Measurements from ENCODE around the gene TIMM17A. TPM values are rescaled to one million over a fixed set of nuclear protein-coding genes. Genes with fewer than 3 reads are reported as not detected.

The TIMM17A gene
- polyA plus RNA-seq, 3 donors, result 27.4 to 50.3 (median 45.4) TPM

GRCh38 chr1:201999625-202000238 is 44.4 kb downstream of the TIMM17A start:
- Mint-ChIP-seq H3K4me1 (no peaks in the 10 kb centered on the region), H3K36me3 (peaks cover 88 to 98% of the 10 kb centered on the region in 2 donors), H3K4me3 (no peak overlapping the region), H3K9me3 (peaks cover 0 to 2% (median 0%) of the 10 kb centered on the region in 7 donors), H3K27ac (no peak overlapping the region), H3K27me3 (ENCODE audit: low read depth in 3 of 3) (peaks cover 0 to 2% (median 1%) of the 10 kb centered on the region in 3 donors)
- TF ChIP-seq CTCF (IDR thresholded peaks at IDR 0.05), result peak; percentile 80
- Histone ChIP-seq H4K20me1 (ENCODE audit: insufficient read depth, low read length) (peaks cover 66% of the 10 kb centered on the region), H3K79me2 (ENCODE audit: insufficient read depth, low read length) (no peaks in the 10 kb centered on the region), H2AFZ (ENCODE audit: insufficient read depth, low read depth, low read length, poor library complexity, severe bottlenecking) (no peak overlapping the region), H3K9me3 (replicated peaks in 1 of 2; ENCODE audit: control insufficient read depth in 1 of 2, insufficient read depth in 1 of 2, low read length in 2 of 2) (no peaks in the 10 kb centered on the region), H3K9ac (ENCODE audit: insufficient read depth, low read length, poor library complexity, severe bottlenecking) (no peak overlapping the region), H3K27ac (ENCODE audit: low read depth in 1 of 2, low read length in 2 of 2) (no peak overlapping the region), H3K4me3 (replicated peaks in 1 of 3; ENCODE audit: low read depth in 2 of 3, low read length in 3 of 3) (no peak overlapping the region), H3K4me1 (ENCODE audit: control insufficient read depth in 1 of 2, insufficient read depth in 2 of 2, low read length in 2 of 2) (no peaks in the 10 kb centered on the region), H3K4me2 (replicated peaks; ENCODE audit: extremely low read depth, low read length, poor library complexity, severe bottlenecking) (no peak overlapping the region), H3K27me3 (ENCODE audit: control insufficient read depth in 2 of 2, insufficient read depth in 2 of 2, low read length in 2 of 2) (no peaks in the 10 kb centered on the region), H3K36me3 (replicated peaks in 1 of 2; ENCODE audit: control insufficient read depth in 1 of 2, insufficient read depth in 2 of 2, low read length in 2 of 2) (peaks cover 80 to 99% of the 10 kb centered on the region in 2 donors)
- intact Hi-C loops (cut with micrococcal nuclease), result loop anchor here in 1 of 2 donors (10.0 kb wide), 1 partner anchor 125 kb away; the partner anchor contains the start of gene GPR37L1
- peak; percentile 24 to 37 (median 35) for DNase-seq
- WGBS (ENCODE audit: insufficient coverage), result 82% methylated on average over 11 of the region's 16 CpGs

GRCh38 chr1:202002507-202002906 is 47.2 kb downstream of the TIMM17A start:
- H3K27me3 ChIP-seq (ENCODE audit: control insufficient read depth in 2 of 2, insufficient read depth in 2 of 2, low read length in 2 of 2), result no peaks in the 10 kb centered on the region
- WGBS (ENCODE audit: insufficient coverage), result no CpG with 5 or more reads among the region's 9 CpGs
- intact Hi-C loops (cut with micrococcal nuclease), result loop anchor here in 1 of 2 donors (10.0 kb wide), 1 partner anchor 122 kb away; the partner anchor contains the start of gene GPR37L1
- no peaks in the 10 kb centered on the region for H3K4me1 Mint-ChIP-seq
- H3K27ac ChIP-seq (ENCODE audit: low read depth in 1 of 2, low read length in 2 of 2), result no peak overlapping the region
- H3K27ac Mint-ChIP-seq, result peak overlapping the region in 1 of 7 donors; percentile 46
- H3K9me3 Mint-ChIP-seq, result peaks cover 0 to 2% (median 0%) of the 10 kb centered on the region in 7 donors
- no peak overlapping the region for H3K9ac ChIP-seq (ENCODE audit: insufficient read depth, low read length, poor library complexity, severe bottlenecking)
- H3K4me3 Mint-ChIP-seq, result no peak overlapping the region
- peaks cover 0 to 2% (median 1%) of the 10 kb centered on the region in 3 donors for H3K27me3 Mint-ChIP-seq (ENCODE audit: low read depth in 3 of 3)
- H3K36me3 ChIP-seq (replicated peaks in 1 of 2; ENCODE audit: control insufficient read depth in 1 of 2, insufficient read depth in 2 of 2, low read length in 2 of 2), result peaks cover 81 to 99% of the 10 kb centered on the region in 2 donors
- no peaks in the 10 kb centered on the region for H3K79me2 ChIP-seq (ENCODE audit: insufficient read depth, low read length)
- H3K9me3 ChIP-seq (replicated peaks in 1 of 2; ENCODE audit: control insufficient read depth in 1 of 2, insufficient read depth in 1 of 2, low read length in 2 of 2), result no peaks in the 10 kb centered on the region
- DNase-seq, result no peak
- no peak overlapping the region for H3K4me2 ChIP-seq (replicated peaks; ENCODE audit: extremely low read depth, low read length, poor library complexity, severe bottlenecking)
- TF ChIP-seq CTCF (IDR thresholded peaks at IDR 0.05), result no peak
- no peak overlapping the region for H3K4me3 ChIP-seq (replicated peaks in 1 of 3; ENCODE audit: low read depth in 2 of 3, low read length in 3 of 3)
- H3K4me1 ChIP-seq (ENCODE audit: control insufficient read depth in 1 of 2, insufficient read depth in 2 of 2, low read length in 2 of 2), result no peaks in the 10 kb centered on the region
- peaks cover 59% of the 10 kb centered on the region for H4K20me1 ChIP-seq (ENCODE audit: insufficient read depth, low read length)
- no peak overlapping the region for H2AFZ ChIP-seq (ENCODE audit: insufficient read depth, low read depth, low read length, poor library complexity, severe bottlenecking)
- H3K36me3 Mint-ChIP-seq, result peaks cover 84 to 97% of the 10 kb centered on the region in 2 donors

All from CD14-positive monocyte (primary cell).